ENCODE data around the gene ABCA7. TPM values are rescaled to one million over a fixed set of nuclear protein-coding genes. Genes with fewer than 3 reads are reported as not detected.

ABCA7 gene
- total RNA-seq, 2 experiments from 2014 or later = 114 to 118 TPM

- peaks cover 6% of the 10 kb centered on the region for H3K36me3 Mint-ChIP-seq (ENCODE audit: low read depth)
- peaks cover 35% of the 10 kb centered on the region for H3K4me1 ChIP-seq (ENCODE audit: insufficient read depth, low read length)
- peaks cover 0 to 11% of the 10 kb centered on the region in 2 experiments for H3K9me3 ChIP-seq (ENCODE audit: control insufficient read depth in 1 of 2, insufficient read depth in 1 of 2, low read length in 2 of 2)
- TF ChIP-seq CTCF (IDR thresholded peaks at IDR 0.05) = no peak
- peak overlapping the region; percentile 46 for H3K4me3 Mint-ChIP-seq
- H3K27ac Mint-ChIP-seq = no peak overlapping the region
- H3K27me3 Mint-ChIP-seq = peaks cover 31% of the 10 kb centered on the region
- H3K4me1 Mint-ChIP-seq (ENCODE audit: low read depth) = peaks cover 13% of the 10 kb centered on the region
- POLR2A ChIA-PET = no interaction called here
- no peak overlapping the region for H3K4me3 ChIP-seq (ENCODE audit: low read length)
- ATAC-seq (ENCODE audit: poor library complexity) (no peak), DNase-seq (no peak)
- intact Hi-C loops (cut with DNase I, micrococcal nuclease) = no loop called here
- no peaks in the 10 kb centered on the region for H3K9me3 Mint-ChIP-seq
- no peak overlapping the region for H3K27ac ChIP-seq (ENCODE audit: low read depth in 1 of 2, low read length in 2 of 2)
- CTCF ChIA-PET = no interaction called here
- H3K27me3 ChIP-seq (ENCODE audit: control insufficient read depth in 1 of 2, insufficient read depth in 2 of 2, low read length in 2 of 2) = peaks cover 30 to 48% of the 10 kb centered on the region in 2 experiments
- peaks cover 2% of the 10 kb centered on the region for H3K36me3 ChIP-seq (ENCODE audit: insufficient read depth, low read length)
Measured at GRCh38 chr19:999379-999719, 40.6 kb upstream of the ABCA7 start.

GRCh38 chr19:1000095-1000494, 39.8 kb upstream of the ABCA7 start, which contains the start of gene GRIN3B:
Gene GRIN3B, plus strand, starts transcription at chr19:1000419. Its CDS starts 19 bp downstream, at chr19:1000438.
- peak within 1 kb of the TSS; percentile 46 for H3K4me3 Mint-ChIP-seq
- no peaks in the 10 kb centered on the region for H3K36me3 ChIP-seq (ENCODE audit: insufficient read depth, low read length)
- peaks cover 31% of the 10 kb centered on the region for H3K27me3 Mint-ChIP-seq
- H3K27me3 ChIP-seq (ENCODE audit: control insufficient read depth in 1 of 2, insufficient read depth in 2 of 2, low read length in 2 of 2) = peaks cover 30 to 48% of the 10 kb centered on the region in 2 experiments
- peaks cover 0 to 11% of the 10 kb centered on the region in 2 experiments for H3K9me3 ChIP-seq (ENCODE audit: control insufficient read depth in 1 of 2, insufficient read depth in 1 of 2, low read length in 2 of 2)
- no peak within 1 kb of the TSS for H3K4me3 ChIP-seq (ENCODE audit: low read length)
- ATAC-seq (ENCODE audit: poor library complexity) (peak; percentile 10), DNase-seq (peak; percentile 43 to 81 (median 58))
- TF ChIP-seq CTCF (IDR thresholded peaks at IDR 0.05) = peak; percentile 34
- no peaks in the 10 kb centered on the region for H3K9me3 Mint-ChIP-seq
- no peak within 1 kb of the TSS for H3K27ac ChIP-seq (ENCODE audit: low read depth in 1 of 2, low read length in 2 of 2)
- POLR2A ChIA-PET = no interaction called here
- peaks cover 35% of the 10 kb centered on the region for H3K4me1 ChIP-seq (ENCODE audit: insufficient read depth, low read length)
- intact Hi-C loops (cut with DNase I, micrococcal nuclease) = no loop called here
- H3K36me3 Mint-ChIP-seq (ENCODE audit: low read depth) = peaks cover 6% of the 10 kb centered on the region
- H3K27ac Mint-ChIP-seq = no peak within 1 kb of the TSS
- CTCF ChIA-PET = no interaction called here
- H3K4me1 Mint-ChIP-seq (ENCODE audit: low read depth) = peaks cover 13% of the 10 kb centered on the region

- Mint-ChIP-seq H3K27me3 (peaks cover 31% of the 10 kb centered on the region), H3K27ac (no peak overlapping the region), H3K36me3 (ENCODE audit: low read depth) (peaks cover 6% of the 10 kb centered on the region), H3K4me3 (peak overlapping the region; percentile 34), H3K4me1 (ENCODE audit: low read depth) (peaks cover 13% of the 10 kb centered on the region), H3K9me3 (no peaks in the 10 kb centered on the region)
- no peak for ATAC-seq (ENCODE audit: poor library complexity)
- Histone ChIP-seq H3K27ac (ENCODE audit: low read depth in 1 of 2, low read length in 2 of 2) (no peak overlapping the region), H3K4me3 (ENCODE audit: low read length) (no peak overlapping the region), H3K36me3 (ENCODE audit: insufficient read depth, low read length) (no peaks in the 10 kb centered on the region), H3K4me1 (ENCODE audit: insufficient read depth, low read length) (peaks cover 31% of the 10 kb centered on the region), H3K27me3 (ENCODE audit: control insufficient read depth in 1 of 2, insufficient read depth in 2 of 2, low read length in 2 of 2) (peaks cover 30 to 47% of the 10 kb centered on the region in 2 experiments), H3K9me3 (ENCODE audit: control insufficient read depth in 1 of 2, insufficient read depth in 1 of 2, low read length in 2 of 2) (peaks cover 0 to 11% of the 10 kb centered on the region in 2 experiments)
- TF ChIP-seq CTCF (IDR thresholded peaks at IDR 0.05) = no peak
- intact Hi-C loops (cut with DNase I, micrococcal nuclease) = loop anchor here (1.0 kb wide), 5 partner anchors 19 to 231 kb away; no protein-coding TSS in a partner anchor
- CTCF ChIA-PET = no interaction called here
- DNase-seq = no peak
- POLR2A ChIA-PET = interaction anchor here (0.6 to 1.0 kb wide), 4 partner anchors 19 to 193 kb away, joined by 3 to 4 read pairs (median 3); partner anchors contain the start of genes RNU6-2 and TMEM259
Measured at GRCh38 chr19:1000591-1001537, 39.0 kb upstream of the ABCA7 start.

Data from CD4-positive, alpha-beta T cell (primary cell).